HK-2 (cell line): Measurements from ENCODE around the gene LRRC45.

Source experiments
- DNase-seq: peaks from one replicate; pipeline ENCODE4 v3.0.0-alpha.2; 2018; ENCODE audit not compliant: unreplicated experiment

LRRC45 gene

GRCh38 chr17:82018989-82019689, 4.0 kb upstream of the LRRC45 start:
- no peak for DNase-seq

- DNase-seq: peak; percentile 68
These were observed 3.2 kb upstream of the LRRC45 start for GRCh38 chr17:82019690-82020571.

GRCh38 chr17:82020572-82021106, 2.5 kb upstream of the LRRC45 start:
- DNase-seq: no peak

- peak; percentile 76 for DNase-seq
These were observed 1.8 kb upstream of the LRRC45 start for GRCh38 chr17:82021107-82021899.

GRCh38 chr17:82021900-82022309, 1.2 kb upstream of the LRRC45 start:
- peak; percentile 33 for DNase-seq

- no peak for DNase-seq
These were observed 660 bp upstream of the LRRC45 start, which contains the start of gene CENPX for GRCh38 chr17:82022310-82022980. Gene CENPX, minus strand, starts transcription at chr17:82022878. Its CDS starts 17 bp downstream, at chr17:82022861.

- peak; percentile 48 for DNase-seq
These were observed 539 bp downstream of the LRRC45 start for GRCh38 chr17:82023447-82024241.

GRCh38 chr17:82024859-82025258, 1.8 kb downstream of the LRRC45 start:
- no peak for DNase-seq

GRCh38 chr17:82025401-82026107, 2.4 kb downstream of the LRRC45 start:
- no peak for DNase-seq

GRCh38 chr17:82028246-82028645, 5.1 kb downstream of the LRRC45 start:
- DNase-seq: no peak

- DNase-seq: no peak
These were observed 5.9 kb downstream of the LRRC45 start for GRCh38 chr17:82028966-82029365.

GRCh38 chr17:82029391-82029790, 6.3 kb downstream of the LRRC45 start:
- DNase-seq: no peak

GRCh38 chr17:82029990-82030469, 6.9 kb downstream of the LRRC45 start:
- DNase-seq: no peak

- DNase-seq: peak; percentile 91
These were observed 7.6 kb downstream of the LRRC45 start for GRCh38 chr17:82030470-82031302.

GRCh38 chr17:82031303-82031884, 8.3 kb downstream of the LRRC45 start, which contains the start of gene RAC3:
Gene RAC3, plus strand, starts transcription at chr17:82031678. Its CDS starts 84 bp downstream, at chr17:82031762.
- DNase-seq: no peak

- no peak for DNase-seq
These were observed 9.0 kb downstream of the LRRC45 start for GRCh38 chr17:82031885-82032627.

- DNase-seq: no peak
These were observed 10.4 kb downstream of the LRRC45 start for GRCh38 chr17:82033359-82034085.
